Measurements from ENCODE around the gene EDC3. TPM values are rescaled to one million over a fixed set of nuclear protein-coding genes. Genes with fewer than 3 reads are reported as not detected.

EDC3 gene
- total RNA-seq, 1 experiment from 2014 or later: 45.1 TPM

- Histone ChIP-seq H2AFZ (ENCODE audit: low read depth, low read length, poor library complexity, severe bottlenecking) (no peak overlapping the region), H3K4me2 (ENCODE audit: low read length) (no peak overlapping the region), H3K9me2 (ENCODE audit: insufficient read depth) (no peaks in the 10 kb centered on the region), H3K79me2 (ENCODE audit: insufficient read depth, low read length) (peaks cover 24% of the 10 kb centered on the region; the same call in 1 of the 2 replicates), H3K27ac (ENCODE audit: low read depth, low read length) (no peak overlapping the region), H3K9ac (ENCODE audit: low read length) (no peak overlapping the region), H3K4me1 (ENCODE audit: control insufficient read depth in 1 of 2, insufficient read depth in 2 of 2, low read length in 2 of 2) (no peaks in the 10 kb centered on the region), H3K9me3 (ENCODE audit: control insufficient read depth in 1 of 2, insufficient read depth in 1 of 2, low read depth in 1 of 2, low read length in 2 of 2) (no peaks in the 10 kb centered on the region), H4K20me1 (ENCODE audit: insufficient read depth) (0 out of 2 replicates have a peak, but pooled peaks cover 5% of the 10 kb centered on the region), H3K36me3 (ENCODE audit: control insufficient read depth in 1 of 2, insufficient read depth in 2 of 2, low read length in 2 of 2) (no peaks in the 10 kb centered on the region; a peak in 1 of 4 replicates), H3K4me3 (replicated peaks in 1 of 2; ENCODE audit: low read depth in 1 of 2, low read length in 2 of 2) (no peak overlapping the region), H3K27me3 (ENCODE audit: insufficient read depth, low read length) (no peaks in the 10 kb centered on the region)
- ATAC-seq: no peak
- no peak for TF ChIP-seq ZNF274 (IDR thresholded peaks at IDR 0.05; ENCODE audit: low read depth, low read length)
- TF ChIP-seq MAX (IDR thresholded peaks at IDR 0.05): no peak
- no peak for TF ChIP-seq POLR2AphosphoS5 (IDR thresholded peaks at IDR 0.05; ENCODE audit: low read depth, low read length)
- TF ChIP-seq ZBTB33 (IDR thresholded peaks at IDR 0.05; ENCODE audit: extremely low read depth, insufficient replicate concordance, low read length): no peak
- no peak for TF ChIP-seq SIN3A (IDR thresholded peaks at IDR 0.05; ENCODE audit: low read depth)
- no peak for TF ChIP-seq SRF (IDR thresholded peaks at IDR 0.05; ENCODE audit: low read depth)
- no peak for TF ChIP-seq SP1 (IDR thresholded peaks at IDR 0.05; ENCODE audit: low read depth)
- TF ChIP-seq CEBPB (IDR thresholded peaks at IDR 0.05; ENCODE audit: low read depth): no peak
- no peak for TF ChIP-seq CTCF (IDR thresholded peaks at IDR 0.05 in 2 of 3, conservative IDR thresholded peaks at IDR 0.05 in 1 of 3; ENCODE audit: borderline replicate concordance in 1 of 3, insufficient read depth in 1 of 3, low read depth in 2 of 3, low read length in 2 of 3)
- no peak for TF ChIP-seq EGR1 (IDR thresholded peaks at IDR 0.05; ENCODE audit: low read depth)
- TF ChIP-seq FOSL1 (IDR thresholded peaks at IDR 0.05; ENCODE audit: low read depth): no peak
- no peak for TF ChIP-seq ELF1 (IDR thresholded peaks at IDR 0.05; ENCODE audit: borderline replicate concordance, low read depth)
- no peak for TF ChIP-seq ZFX (IDR thresholded peaks at IDR 0.05)
- no peak for TF ChIP-seq REST (IDR thresholded peaks at IDR 0.05; ENCODE audit: low read depth)
- no peak for TF ChIP-seq EZH2phosphoT487 (IDR thresholded peaks at IDR 0.05; ENCODE audit: borderline replicate concordance)
- no peak for TF ChIP-seq YY1 (IDR thresholded peaks at IDR 0.05; ENCODE audit: extremely low read depth, insufficient replicate concordance, low read depth, low read length)
- TF ChIP-seq ATF3 (IDR thresholded peaks at IDR 0.05): no peak
- TF ChIP-seq JUND (IDR thresholded peaks at IDR 0.05): no peak
- ChIA-PET RAD21 (ENCODE audit: low non-redundant PET in 1 of 2, low total read pairs in 2 of 2, uncharacterized antibody in 2 of 2, unreplicated experiment in 2 of 2) (no interaction called here), CTCF (interaction anchor here (1.6 to 3.2 kb wide), 2 partner anchors 9 to 128 kb away, joined by 6 to 13 read pairs; no protein-coding TSS in a partner anchor), POLR2A (no interaction called here)
- no peak for DNase-seq (ENCODE audit: low read depth, low spot score)
- intact Hi-C loops (cut with micrococcal nuclease): no loop called here
- BruUV-seq (replicated peaks): no TSS peak
These were observed 54.7 kb downstream of the EDC3 start for GRCh38 chr15:74641151-74641550.
